ENCODE measurements around the gene FBXW10. TPM values are rescaled to one million over a fixed set of nuclear protein-coding genes. Genes with fewer than 3 reads are reported as not detected.
"Not testable (repeated sequence)": the region's sequence is repeated elsewhere in the genome, so short reads cannot be mapped to it uniquely, and the experiment has no call there.

Gene FBXW10, protein sequence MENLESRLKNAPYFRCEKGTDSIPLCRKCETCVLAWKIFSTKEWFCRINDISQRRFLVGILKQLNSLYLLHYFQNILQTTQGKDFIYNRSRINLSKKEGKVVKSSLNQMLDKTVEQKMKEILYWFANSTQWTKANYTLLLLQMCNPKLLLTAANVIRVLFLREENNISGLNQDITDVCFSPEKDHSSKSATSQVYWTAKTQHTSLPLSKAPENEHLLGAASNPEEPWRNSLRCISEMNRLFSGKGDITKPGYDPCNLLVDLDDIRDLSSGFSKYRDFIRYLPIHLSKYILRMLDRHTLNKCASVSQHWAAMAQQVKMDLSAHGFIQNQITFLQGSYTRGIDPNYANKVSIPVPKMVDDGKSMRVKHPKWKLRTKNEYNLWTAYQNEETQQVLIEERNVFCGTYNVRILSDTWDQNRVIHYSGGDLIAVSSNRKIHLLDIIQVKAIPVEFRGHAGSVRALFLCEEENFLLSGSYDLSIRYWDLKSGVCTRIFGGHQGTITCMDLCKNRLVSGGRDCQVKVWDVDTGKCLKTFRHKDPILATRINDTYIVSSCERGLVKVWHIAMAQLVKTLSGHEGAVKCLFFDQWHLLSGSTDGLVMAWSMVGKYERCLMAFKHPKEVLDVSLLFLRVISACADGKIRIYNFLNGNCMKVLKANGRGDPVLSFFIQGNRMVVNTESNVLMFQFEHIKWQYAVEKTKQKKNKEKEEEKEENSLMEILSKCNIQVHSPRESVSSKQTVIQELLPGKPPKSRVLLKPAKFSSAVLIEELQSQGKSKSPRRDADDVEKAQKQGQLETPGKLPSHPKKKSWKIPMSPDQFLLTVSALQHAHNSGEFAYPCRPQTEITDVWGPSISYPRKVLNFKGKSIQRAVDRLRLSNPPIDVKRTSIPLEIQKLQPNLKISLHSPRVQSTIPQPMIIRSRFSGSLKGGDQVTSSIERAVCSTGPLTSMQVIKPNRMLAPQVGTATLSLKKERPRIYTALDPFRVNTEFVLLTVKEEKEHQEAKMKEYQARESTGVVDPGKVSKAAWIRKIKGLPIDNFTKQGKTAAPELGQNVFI
- polyA plus RNA-seq = not detected

DNA sequence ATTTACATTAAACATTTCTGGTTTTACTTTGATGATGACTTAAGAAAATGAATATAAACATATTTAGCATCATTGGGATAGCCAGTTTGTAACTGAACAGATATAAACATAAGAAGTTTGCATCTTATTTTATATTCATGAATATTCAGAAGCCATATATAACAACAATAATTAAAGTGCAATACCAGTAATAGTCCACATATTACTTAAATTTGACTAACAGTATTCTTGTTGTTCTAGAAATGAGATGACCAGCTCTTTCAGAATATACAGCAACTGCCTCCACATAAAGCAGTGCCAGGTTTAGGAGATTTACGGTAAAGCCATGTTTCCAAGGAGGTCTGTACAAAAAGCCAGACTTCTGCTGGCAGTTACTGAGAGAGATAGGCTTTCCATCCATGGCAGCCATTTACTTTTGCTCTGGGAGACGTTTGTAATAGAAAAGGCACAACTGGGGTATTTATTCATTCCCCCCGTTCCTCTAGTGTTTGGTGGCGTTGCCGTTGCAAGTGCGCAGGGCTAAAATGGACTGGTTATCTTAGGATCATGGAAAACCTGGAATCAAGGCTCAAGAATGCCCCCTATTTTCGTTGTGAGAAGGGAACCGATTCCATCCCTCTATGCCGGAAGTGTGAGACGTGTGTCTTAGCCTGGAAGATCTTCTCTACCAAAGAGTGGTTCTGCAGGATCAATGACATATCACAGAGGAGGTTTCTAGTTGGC, at the start of gene FBXW10:
Gene FBXW10, plus strand, starts transcription at position 356 of the 723 bp plus-strand sequence. Its CDS starts 191 bp downstream, at position 547.
- not testable (repeated sequence) for H3K4me1 Mint-ChIP-seq; H3K9me3 Mint-ChIP-seq; H3K36me3 Mint-ChIP-seq; DNase-seq; H3K4me3 Mint-ChIP-seq; H3K27me3 Mint-ChIP-seq (ENCODE audit: low read depth in 3 of 3)
- H3K27ac Mint-ChIP-seq = peak within 1 kb of the TSS in 1 of 6 donors; percentile 45

DNA sequence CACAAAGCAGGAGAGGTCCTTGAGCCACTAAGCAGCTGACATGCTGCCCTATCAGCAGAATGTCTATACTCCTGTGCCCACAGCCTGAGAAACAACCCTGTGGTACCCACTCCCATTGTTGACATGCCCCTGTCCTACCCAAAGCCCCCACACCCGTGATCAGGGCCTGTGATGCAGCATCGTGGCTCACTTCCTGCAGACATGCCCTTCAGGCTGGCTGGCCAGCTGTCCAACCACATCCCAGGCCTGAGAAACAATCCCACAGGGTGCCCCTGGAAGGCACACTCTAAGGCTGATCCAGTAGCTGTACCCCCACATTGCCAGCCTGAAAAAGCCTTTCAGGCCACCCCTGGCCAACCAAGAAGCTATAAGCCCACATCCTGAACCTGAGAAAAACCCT, 48.7 kb upstream of the FBXW10 start:
- H3K9me3 Mint-ChIP-seq; H3K27ac Mint-ChIP-seq; H3K4me3 Mint-ChIP-seq; H3K27me3 Mint-ChIP-seq (ENCODE audit: low read depth in 3 of 3); H3K36me3 Mint-ChIP-seq; DNase-seq: not testable (repeated sequence)
- H3K4me1 Mint-ChIP-seq = peaks cover 9 to 17% of the 10 kb centered on the region in 2 donors

DNA sequence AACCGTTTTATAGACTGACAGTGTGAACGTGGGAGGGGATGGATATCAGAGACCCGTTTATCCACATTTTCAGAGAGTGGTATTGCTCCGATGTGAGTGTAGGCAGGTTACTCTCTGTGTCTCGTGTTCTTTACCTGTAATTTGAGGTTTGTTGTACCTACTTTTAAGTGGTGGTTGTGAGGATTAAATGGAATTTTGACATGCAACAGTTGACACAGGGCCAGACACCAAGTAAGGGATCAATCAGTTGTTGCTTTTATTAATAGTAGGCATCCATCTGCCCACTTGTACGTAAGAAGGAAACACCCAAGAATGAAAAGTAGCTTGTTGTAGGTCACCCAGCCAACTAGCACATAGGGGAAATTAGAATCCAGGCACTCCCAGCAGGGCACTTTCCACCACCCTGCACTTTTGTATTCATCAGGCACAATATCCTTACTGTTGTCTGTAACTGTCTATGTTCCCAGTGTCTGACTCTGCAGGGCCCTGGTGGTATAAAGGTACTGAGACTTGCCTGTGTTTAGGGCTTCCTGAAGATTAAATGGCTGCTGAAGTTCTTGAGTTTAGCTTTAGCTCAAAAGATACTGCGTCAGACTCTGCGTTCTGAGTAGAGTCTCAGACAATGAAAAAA, 45.3 kb upstream of the FBXW10 start:
- not testable (repeated sequence) for H3K27me3 Mint-ChIP-seq (ENCODE audit: low read depth in 3 of 3)
- H3K4me3 Mint-ChIP-seq = peak overlapping the region; percentile 88 to 94 (median 92)

DNA sequence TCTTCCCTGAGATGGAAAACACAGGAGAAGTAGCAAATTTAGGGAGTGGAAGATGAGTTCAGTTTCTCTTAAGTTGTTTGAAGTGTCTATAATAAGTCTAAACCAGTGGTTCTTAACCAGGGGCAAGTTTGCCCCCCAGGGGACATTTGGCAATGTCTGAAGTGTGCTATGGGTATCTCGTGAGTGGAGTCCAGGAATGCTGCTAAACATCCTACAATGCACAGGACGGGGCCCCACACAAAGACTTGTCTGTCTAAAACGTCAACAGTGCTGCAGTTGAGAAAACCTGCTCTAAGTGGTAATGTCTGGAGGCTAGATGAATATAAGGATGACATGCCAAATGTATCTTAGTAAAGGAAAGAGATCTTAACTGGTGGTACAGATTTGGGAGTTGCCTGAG, 37.9 kb upstream of the FBXW10 start:
- DNase-seq; H3K36me3 Mint-ChIP-seq; H3K27ac Mint-ChIP-seq; H3K27me3 Mint-ChIP-seq (ENCODE audit: low read depth in 3 of 3); H3K4me1 Mint-ChIP-seq; H3K9me3 Mint-ChIP-seq; H3K4me3 Mint-ChIP-seq: not testable (repeated sequence)

More for the DNA sequence above, 45.3 kb upstream of the FBXW10 start:
- DNase-seq, H3K9me3 Mint-ChIP-seq, H3K36me3 Mint-ChIP-seq: not testable (repeated sequence)
- peaks cover 9 to 17% of the 10 kb centered on the region in 2 donors for H3K4me1 Mint-ChIP-seq
- peak overlapping the region in 1 of 6 donors; percentile 86 for H3K27ac Mint-ChIP-seq

DNA sequence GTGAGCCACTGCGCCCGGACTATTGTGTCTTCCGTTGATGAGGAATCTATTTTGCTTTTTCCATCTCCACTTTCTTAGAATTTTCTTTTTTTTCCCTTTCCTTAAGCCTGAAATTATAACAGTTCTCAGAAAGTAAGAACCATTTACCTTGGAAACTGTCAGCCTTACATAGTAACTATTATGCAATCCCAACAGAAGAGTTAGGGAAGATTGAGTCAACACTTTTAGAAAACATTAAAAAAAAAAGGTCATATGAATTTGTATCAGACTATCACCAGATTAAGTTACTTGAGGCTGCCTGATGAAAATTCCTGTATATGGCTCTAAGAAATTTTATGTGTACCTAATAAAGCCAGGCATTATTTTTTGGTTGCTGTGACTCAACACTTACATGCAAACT, 35.6 kb upstream of the FBXW10 start:
- DNase-seq; H3K27me3 Mint-ChIP-seq (ENCODE audit: low read depth in 3 of 3); H3K36me3 Mint-ChIP-seq; H3K4me1 Mint-ChIP-seq; H3K4me3 Mint-ChIP-seq; H3K27ac Mint-ChIP-seq; H3K9me3 Mint-ChIP-seq: not testable (repeated sequence)

DNA sequence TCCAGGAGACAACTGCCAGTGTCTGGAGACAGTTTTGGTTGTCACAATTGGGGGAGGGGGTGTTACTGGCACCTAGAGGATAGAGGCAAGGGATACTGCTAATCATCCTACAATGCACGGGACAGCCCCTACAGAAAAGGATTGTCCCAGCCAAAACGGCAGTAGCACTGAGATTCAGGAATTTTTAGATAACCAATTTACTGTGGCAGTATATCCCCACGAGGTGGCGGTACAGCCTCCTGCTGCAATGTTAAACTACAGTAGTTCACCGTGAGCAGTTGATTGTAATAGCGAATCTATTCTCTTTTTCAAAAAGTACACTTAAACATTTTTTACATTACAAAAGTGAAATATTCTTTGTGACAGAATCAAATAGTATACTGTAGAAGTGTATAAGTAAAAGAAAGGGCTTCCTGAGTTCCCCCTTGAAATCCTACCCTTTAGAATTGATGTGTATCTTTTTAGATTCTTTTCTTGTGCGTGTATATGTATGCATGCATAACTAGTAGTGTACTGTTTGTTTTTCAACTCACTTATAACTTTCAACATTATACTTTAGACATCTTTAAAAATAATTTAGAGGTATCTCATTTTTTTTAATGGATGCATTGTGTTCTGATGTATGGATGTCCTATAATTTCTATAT, 31.4 kb upstream of the FBXW10 start:
- not testable (repeated sequence) for H3K9me3 Mint-ChIP-seq; H3K27me3 Mint-ChIP-seq (ENCODE audit: low read depth in 3 of 3); H3K4me1 Mint-ChIP-seq; H3K27ac Mint-ChIP-seq; H3K4me3 Mint-ChIP-seq; H3K36me3 Mint-ChIP-seq
- DNase-seq = peak; percentile 32 to 45 (median 32)

DNA sequence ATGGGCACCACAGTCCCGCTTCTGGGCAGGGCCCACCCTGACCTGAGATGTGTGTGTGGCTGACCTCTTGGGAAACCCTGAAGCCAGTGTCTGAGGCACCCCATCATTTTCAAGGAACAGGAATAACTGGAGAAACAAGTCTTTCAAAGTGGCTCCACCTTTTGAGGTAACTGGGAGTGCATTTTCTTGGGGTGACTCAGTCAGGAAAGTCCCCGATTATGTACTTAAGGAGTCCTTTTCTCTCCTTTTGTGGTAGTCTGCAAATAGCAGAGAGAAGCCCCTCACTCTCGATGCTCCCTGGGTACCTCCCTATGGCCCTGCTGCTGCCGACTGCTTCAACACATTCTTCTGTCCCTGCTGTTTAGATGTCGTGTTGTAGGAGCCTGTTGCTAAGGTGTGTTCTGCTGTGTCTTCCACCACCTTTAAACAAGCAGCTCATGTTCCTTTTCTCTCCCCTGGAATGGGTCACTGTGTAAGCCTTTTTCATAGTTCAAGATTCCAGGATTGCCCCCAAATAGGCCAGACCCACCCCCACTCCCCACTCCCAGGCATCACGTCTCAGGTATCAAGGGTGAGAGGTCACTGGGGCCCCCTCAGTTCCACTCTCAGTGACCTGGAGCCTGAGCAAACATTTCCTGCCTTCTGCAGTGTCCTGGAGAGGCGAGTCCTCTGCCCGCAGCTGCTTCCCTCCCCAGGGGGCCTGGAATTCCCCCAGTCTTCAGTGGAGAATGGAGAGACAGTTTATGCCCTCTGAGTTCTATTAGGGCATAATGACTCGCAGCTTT, 25.0 kb upstream of the FBXW10 start:
- H3K36me3 Mint-ChIP-seq; H3K9me3 Mint-ChIP-seq; DNase-seq; H3K27me3 Mint-ChIP-seq (ENCODE audit: low read depth in 3 of 3); H3K4me1 Mint-ChIP-seq; H3K4me3 Mint-ChIP-seq; H3K27ac Mint-ChIP-seq: not testable (repeated sequence)

DNA sequence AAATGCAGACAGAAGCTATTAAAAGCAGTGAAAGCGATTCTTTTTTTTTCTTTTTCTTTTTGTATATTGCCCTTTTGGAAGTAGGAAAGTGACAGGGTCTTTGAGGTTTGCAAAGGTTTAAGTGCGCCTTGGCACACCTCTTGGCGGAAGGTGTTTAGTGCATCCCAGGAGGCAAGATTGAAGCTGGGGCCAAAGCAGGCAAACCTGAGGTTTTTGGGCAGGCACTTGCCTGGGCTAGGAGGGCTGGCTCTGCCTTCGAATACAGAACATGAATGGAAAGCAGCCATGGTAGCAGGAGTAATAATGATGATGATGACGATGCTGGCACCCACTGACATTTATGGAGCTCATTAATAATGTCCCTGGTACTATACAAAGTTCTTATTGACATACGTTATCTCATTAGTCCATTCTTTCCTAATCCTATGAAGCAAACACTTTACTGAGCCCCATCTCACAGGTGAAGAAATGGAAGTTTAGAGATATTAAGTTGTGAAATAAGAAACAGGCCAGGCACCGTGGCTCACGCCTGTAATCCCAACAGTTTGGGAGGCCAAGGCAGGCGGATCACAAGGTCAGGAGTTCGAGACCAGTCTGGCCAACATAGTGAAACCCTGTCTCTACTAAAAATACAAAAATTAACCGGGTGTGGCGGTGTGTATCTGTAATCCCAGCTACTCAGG, 24.3 kb upstream of the FBXW10 start:
- DNase-seq; H3K27me3 Mint-ChIP-seq (ENCODE audit: low read depth in 3 of 3); H3K36me3 Mint-ChIP-seq; H3K9me3 Mint-ChIP-seq; H3K27ac Mint-ChIP-seq; H3K4me3 Mint-ChIP-seq; H3K4me1 Mint-ChIP-seq: not testable (repeated sequence)

DNA sequence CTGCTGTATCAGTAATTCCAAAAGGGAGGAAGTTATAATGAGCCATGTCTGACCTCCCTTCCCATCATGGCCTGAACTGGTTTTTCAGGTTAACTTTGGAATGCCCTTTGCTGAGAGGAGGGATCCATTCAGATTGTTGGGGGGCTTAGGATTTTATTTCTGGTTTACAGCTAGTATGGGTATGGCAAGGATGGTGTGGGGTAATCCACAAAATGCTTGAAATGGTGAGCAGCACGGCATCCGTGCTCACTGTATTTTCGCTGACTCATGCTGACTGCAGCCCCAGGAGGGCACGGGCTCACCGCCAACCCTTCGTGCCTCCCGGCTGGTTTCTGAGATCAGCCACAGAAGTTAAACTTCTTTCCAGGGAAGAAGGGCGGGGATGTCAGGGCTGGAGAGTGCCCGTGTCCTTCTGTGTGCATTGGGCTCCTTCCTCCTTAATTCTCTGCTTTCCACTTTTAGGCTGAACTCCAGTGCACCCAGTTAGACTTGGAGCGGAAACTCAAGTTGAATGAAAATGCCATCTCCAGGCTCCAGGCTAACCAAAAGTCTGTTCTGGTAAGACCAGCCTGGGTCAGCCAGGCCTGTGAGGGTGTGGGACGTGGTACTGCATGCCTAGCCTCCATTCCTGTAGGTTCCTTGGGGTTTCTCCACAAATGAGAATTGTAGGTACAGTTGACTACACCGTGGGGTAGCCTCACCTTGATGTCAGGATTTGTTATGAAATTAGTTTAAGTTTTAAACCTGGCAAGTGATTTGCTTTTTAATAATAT, 21.9 kb upstream of the FBXW10 start:
- H3K9me3 Mint-ChIP-seq; H3K4me3 Mint-ChIP-seq; DNase-seq; H3K27ac Mint-ChIP-seq; H3K4me1 Mint-ChIP-seq; H3K27me3 Mint-ChIP-seq (ENCODE audit: low read depth in 3 of 3); H3K36me3 Mint-ChIP-seq: not testable (repeated sequence)

DNA sequence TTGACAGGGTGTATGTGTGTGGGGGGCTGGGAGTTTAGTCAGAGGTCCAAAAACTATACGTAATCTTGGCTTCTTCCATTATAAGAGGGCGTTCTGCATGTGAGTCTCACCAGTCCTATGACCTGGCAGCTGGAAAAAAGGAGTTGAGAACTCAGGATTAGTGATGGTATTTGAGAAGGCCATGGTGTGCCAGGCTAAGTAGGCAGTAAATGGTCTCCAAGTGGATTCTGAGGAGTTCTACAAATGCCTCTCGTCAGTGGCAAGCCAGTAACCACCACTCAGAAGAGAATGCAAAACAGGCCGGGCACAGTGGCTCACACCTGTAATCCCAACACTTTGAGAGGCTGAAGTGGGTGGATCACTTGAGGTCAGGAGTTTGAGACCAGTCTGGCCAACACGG, 21.2 kb upstream of the FBXW10 start:
- H3K4me3 Mint-ChIP-seq; H3K9me3 Mint-ChIP-seq; H3K27ac Mint-ChIP-seq; DNase-seq; H3K36me3 Mint-ChIP-seq; H3K27me3 Mint-ChIP-seq (ENCODE audit: low read depth in 3 of 3); H3K4me1 Mint-ChIP-seq: not testable (repeated sequence)

DNA sequence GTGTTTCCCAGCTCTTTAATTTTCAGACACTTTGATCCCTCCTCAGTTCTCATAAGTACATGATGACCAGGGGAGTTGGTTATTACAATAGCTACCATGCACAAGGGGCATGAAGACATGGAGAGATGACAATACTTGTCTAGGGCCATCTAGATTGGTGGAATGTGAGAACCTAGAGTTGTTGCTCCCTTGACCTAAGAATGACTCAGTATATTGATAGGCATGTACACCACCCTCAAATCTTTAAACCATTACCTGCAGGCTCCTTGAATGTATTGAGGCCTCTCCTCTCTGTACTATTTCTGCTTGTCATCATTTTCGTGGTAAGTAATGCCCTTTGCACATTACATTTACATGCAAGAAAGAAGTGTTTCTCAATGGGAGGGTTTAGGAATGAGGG, 20.3 kb upstream of the FBXW10 start:
- not testable (repeated sequence) for H3K4me3 Mint-ChIP-seq; H3K27ac Mint-ChIP-seq; H3K27me3 Mint-ChIP-seq (ENCODE audit: low read depth in 3 of 3); DNase-seq; H3K4me1 Mint-ChIP-seq; H3K9me3 Mint-ChIP-seq; H3K36me3 Mint-ChIP-seq

DNA sequence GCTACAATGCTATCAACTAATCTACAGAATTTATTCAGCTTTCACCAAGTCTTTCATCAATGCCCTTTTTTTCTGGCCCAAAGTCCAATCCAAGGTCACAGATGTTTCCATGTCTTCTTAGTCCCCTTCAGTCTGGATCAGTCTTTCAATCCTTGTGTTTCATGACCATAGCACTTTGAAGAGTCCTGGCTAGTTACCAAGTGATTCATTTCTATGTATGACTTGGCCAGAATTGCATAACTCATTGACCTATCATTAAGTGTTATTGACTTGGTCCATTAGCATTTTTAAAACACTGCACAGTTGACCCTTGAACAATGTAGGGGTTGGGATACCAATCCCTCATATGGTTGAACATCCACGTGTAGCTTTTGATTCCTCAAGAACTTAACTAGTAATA, 11.4 kb upstream of the FBXW10 start:
- not testable (repeated sequence) for H3K36me3 Mint-ChIP-seq; H3K4me3 Mint-ChIP-seq; DNase-seq; H3K27ac Mint-ChIP-seq; H3K27me3 Mint-ChIP-seq (ENCODE audit: low read depth in 3 of 3); H3K9me3 Mint-ChIP-seq; H3K4me1 Mint-ChIP-seq
